Measurements from ENCODE around the gene OGDH. TPM values are rescaled to one million over a fixed set of nuclear protein-coding genes. Genes with fewer than 3 reads are reported as not detected.

OGDH gene
- total and polyA plus RNA-seq, 10 of the 15 experiments (the other 5 are each of a cell fraction or from before 2014, with no cell fraction given), result 4.1 to 103 (median 48.4) TPM

DNA sequence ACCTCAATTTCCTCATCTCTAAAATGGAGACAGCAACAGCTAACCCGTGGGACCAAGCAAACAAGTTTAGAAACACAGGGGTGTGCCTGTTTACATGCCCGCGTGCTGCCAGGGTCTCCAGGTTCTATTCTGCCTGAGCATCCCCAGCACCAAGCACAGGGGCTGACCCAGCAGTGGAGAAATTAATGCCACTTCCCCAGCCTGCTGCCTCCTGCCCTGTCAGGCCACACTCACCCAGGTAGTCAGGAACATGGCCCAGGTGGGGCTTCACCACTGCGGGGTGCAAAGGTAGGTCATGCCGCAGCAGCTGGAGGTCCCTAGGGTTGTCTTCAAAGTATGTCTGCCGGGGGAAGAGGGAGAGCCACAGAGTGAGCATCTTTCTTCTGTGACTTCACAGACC, 38.5 kb upstream of the OGDH start:
- in situ Hi-C loops (cut with MboI), result no loop called here
- Histone ChIP-seq H4K20me1 (ENCODE audit: control insufficient read depth, insufficient read depth) (peaks cover 2% of the 10 kb centered on the region; the same call in 1 of the 2 replicates), H3K4me1 (ENCODE audit: control insufficient read depth, insufficient read depth, low read length) (peaks cover 5% of the 10 kb centered on the region), H2AFZ (ENCODE audit: control insufficient read depth, low read depth, low read length) (no peak overlapping the region), H3K27me3 (replicated peaks in 1 of 2; ENCODE audit: control insufficient read depth in 2 of 2, insufficient read depth in 2 of 2, low read length in 1 of 2) (no peaks in the 10 kb centered on the region), H3K9me3 (replicated peaks; ENCODE audit: control insufficient read depth, insufficient read depth, low read length) (no peaks in the 10 kb centered on the region), H3K4me2 (ENCODE audit: control insufficient read depth, insufficient read depth) (no peak overlapping the region), H3K4me3 (no peak overlapping the region), H3K79me2 (ENCODE audit: control insufficient read depth, insufficient read depth, low read length) (peaks cover 15% of the 10 kb centered on the region), H3K9ac (ENCODE audit: control insufficient read depth, insufficient read depth, low read length) (no peak overlapping the region), H3K36me3 (ENCODE audit: control insufficient read depth in 2 of 2, insufficient read depth in 2 of 2, low read length in 1 of 2) (peaks cover 44 to 66% of the 10 kb centered on the region in 2 experiments), H3K27ac (ENCODE audit: control insufficient read depth, insufficient read depth) (no peak overlapping the region)
- DNase-seq (ENCODE audit: low read depth, low spot score) (no peak), FAIRE-seq (no peak), ATAC-seq (no peak)
- RAD21 ChIA-PET (ENCODE audit: unreplicated experiment), result no interaction called here
- no TSS peak for BruUV-seq (replicated peaks)
- SMC1A ChIA-PET (ENCODE audit: uncharacterized antibody, unreplicated experiment), result interaction anchor here (1.2 kb wide), 1 partner anchor 259 kb away, joined by 3 read pairs; no protein-coding TSS in a partner anchor
- POLR2A ChIA-PET, result no interaction called here
- CTCF ChIA-PET, result no interaction called here
- intact Hi-C loops (cut with micrococcal nuclease; ENCODE audit: unreplicated experiment), result no loop called here
- 82% methylated on average over 6 of the region's 6 CpGs for WGBS (ENCODE audit: insufficient coverage, insufficient replicate concordance, low lambda C conversion rate, missing lambda C conversion rate)
- TF ChIP-seq NRF1 (conservative IDR thresholded peaks at IDR 0.05; ENCODE audit: low read depth, low read length) (no peak), MYB (IDR thresholded peaks at IDR 0.05; ENCODE audit: borderline replicate concordance, low read depth, low read length) (no peak), POLR2AphosphoS2 (IDR thresholded peaks at IDR 0.05; ENCODE audit: low read depth, low read length) (no peak), ZBED1 (IDR thresholded peaks at IDR 0.05; ENCODE audit: borderline replicate concordance) (no peak), STAT1 (conservative IDR thresholded peaks at IDR 0.05) (no peak), CREB1 (IDR thresholded peaks at IDR 0.05; ENCODE audit: low read depth) (no peak), SUZ12 (IDR thresholded peaks at IDR 0.05; ENCODE audit: unreplicated experiment) (no peak), BCL11A (IDR thresholded peaks at IDR 0.05; ENCODE audit: low read depth, low read length) (no peak), SRF (IDR thresholded peaks at IDR 0.05; ENCODE audit: low read depth in 2 of 2, low read length in 2 of 2) (no peak), SREBF2 (IDR thresholded peaks at IDR 0.05; ENCODE audit: low read length) (no peak), SMAD5 (IDR thresholded peaks at IDR 0.05; ENCODE audit: low read depth) (no peak), IRF4 (IDR thresholded peaks at IDR 0.05; ENCODE audit: low read depth, low read length) (no peak), ETV6 (conservative IDR thresholded peaks at IDR 0.05 in 1 of 2, IDR thresholded peaks at IDR 0.05 in 1 of 2; ENCODE audit: borderline replicate concordance in 1 of 2, low read depth in 1 of 2) (no peak)
- TF ChIP-seq, protein P1, sequence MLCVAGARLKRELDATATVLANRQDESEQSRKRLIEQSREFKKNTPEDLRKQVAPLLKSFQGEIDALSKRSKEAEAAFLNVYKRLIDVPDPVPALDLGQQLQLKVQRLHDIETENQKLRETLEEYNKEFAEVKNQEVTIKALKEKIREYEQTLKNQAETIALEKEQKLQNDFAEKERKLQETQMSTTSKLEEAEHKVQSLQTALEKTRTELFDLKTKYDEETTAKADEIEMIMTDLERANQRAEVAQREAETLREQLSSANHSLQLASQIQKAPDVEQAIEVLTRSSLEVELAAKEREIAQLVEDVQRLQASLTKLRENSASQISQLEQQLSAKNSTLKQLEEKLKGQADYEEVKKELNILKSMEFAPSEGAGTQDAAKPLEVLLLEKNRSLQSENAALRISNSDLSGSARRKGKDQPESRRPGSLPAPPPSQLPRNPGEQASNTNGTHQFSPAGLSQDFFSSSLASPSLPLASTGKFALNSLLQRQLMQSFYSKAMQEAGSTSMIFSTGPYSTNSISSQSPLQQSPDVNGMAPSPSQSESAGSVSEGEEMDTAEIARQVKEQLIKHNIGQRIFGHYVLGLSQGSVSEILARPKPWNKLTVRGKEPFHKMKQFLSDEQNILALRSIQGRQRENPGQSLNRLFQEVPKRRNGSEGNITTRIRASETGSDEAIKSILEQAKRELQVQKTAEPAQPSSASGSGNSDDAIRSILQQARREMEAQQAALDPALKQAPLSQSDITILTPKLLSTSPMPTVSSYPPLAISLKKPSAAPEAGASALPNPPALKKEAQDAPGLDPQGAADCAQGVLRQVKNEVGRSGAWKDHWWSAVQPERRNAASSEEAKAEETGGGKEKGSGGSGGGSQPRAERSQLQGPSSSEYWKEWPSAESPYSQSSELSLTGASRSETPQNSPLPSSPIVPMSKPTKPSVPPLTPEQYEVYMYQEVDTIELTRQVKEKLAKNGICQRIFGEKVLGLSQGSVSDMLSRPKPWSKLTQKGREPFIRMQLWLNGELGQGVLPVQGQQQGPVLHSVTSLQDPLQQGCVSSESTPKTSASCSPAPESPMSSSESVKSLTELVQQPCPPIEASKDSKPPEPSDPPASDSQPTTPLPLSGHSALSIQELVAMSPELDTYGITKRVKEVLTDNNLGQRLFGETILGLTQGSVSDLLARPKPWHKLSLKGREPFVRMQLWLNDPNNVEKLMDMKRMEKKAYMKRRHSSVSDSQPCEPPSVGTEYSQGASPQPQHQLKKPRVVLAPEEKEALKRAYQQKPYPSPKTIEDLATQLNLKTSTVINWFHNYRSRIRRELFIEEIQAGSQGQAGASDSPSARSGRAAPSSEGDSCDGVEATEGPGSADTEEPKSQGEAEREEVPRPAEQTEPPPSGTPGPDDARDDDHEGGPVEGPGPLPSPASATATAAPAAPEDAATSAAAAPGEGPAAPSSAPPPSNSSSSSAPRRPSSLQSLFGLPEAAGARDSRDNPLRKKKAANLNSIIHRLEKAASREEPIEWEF (IDR thresholded peaks at IDR 0.05; ENCODE audit: insufficient replicate concordance, low read depth, low read length), result no peak
- TF ChIP-seq, protein P2, sequence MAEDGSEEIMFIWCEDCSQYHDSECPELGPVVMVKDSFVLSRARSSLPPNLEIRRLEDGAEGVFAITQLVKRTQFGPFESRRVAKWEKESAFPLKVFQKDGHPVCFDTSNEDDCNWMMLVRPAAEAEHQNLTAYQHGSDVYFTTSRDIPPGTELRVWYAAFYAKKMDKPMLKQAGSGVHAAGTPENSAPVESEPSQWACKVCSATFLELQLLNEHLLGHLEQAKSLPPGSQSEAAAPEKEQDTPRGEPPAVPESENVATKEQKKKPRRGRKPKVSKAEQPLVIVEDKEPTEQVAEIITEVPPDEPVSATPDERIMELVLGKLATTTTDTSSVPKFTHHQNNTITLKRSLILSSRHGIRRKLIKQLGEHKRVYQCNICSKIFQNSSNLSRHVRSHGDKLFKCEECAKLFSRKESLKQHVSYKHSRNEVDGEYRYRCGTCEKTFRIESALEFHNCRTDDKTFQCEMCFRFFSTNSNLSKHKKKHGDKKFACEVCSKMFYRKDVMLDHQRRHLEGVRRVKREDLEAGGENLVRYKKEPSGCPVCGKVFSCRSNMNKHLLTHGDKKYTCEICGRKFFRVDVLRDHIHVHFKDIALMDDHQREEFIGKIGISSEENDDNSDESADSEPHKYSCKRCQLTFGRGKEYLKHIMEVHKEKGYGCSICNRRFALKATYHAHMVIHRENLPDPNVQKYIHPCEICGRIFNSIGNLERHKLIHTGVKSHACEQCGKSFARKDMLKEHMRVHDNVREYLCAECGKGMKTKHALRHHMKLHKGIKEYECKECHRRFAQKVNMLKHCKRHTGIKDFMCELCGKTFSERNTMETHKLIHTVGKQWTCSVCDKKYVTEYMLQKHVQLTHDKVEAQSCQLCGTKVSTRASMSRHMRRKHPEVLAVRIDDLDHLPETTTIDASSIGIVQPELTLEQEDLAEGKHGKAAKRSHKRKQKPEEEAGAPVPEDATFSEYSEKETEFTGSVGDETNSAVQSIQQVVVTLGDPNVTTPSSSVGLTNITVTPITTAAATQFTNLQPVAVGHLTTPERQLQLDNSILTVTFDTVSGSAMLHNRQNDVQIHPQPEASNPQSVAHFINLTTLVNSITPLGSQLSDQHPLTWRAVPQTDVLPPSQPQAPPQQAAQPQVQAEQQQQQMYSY (CRISPR knock-in tag; IDR thresholded peaks at IDR 0.05), result no peak
